Activated CD4-positive, CD25-positive, alpha-beta regulatory T cell treated with anti-CD3 and anti-CD28 coated beads, Interleukin-2, amount 50 U/mL, for 24 hours (primary cell): ENCODE data around the gene SHB.

Experiments
- ATAC-seq, 2 donors: fragments of 150-1000 bp; cut with Tn5 transposase; one replicate each; pipeline ENCODE4 v1.10.0; 2021; ENCODE audit warnings: mild to moderate bottlenecking in 1 of 2, moderate library complexity in 1 of 2

SHB gene

DNA sequence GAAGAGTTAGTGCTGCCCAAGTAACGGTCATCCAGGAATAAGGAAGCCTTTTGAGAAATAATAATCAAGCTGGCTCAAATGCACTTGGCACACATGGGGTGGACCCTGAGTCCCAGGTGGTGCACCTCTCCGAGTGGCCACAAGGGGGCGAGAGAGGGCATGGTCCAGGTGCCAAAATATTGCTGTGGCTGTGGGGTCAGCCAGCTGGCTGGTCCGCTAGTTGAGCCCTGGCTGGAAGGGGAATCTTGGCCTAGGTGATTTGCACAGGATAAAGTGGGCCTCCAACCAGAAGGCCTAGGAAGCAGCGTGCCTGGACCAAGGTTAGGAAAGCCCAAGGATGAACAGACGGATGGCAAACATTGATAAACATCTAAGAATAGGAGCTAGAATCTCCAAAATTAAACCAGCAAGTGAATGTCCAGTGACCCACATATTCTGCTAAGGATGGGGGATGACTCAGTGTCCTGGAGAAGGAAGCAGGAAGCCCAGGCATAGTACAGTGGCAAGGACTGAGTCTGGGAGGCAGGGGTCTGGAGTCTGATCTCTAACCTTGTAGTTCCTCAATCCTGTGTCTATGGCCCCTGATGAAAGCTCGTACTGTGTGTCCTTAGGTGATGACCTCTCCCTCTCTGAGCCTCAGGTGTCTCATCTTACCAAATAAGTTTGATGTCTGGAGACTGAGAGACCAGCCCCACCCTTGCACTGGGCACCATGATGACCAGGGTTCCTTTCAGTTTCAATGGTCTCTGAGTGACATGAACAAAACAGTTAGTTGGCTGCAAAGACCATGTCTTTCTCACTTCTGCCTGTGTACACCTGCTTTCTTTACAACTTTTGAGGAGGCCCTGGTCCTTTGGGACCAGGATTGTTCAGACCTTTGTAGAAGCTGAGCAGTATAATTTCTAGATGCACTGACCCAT lies 19.2 kb upstream of the SHB start:
- ATAC-seq: no peak

DNA sequence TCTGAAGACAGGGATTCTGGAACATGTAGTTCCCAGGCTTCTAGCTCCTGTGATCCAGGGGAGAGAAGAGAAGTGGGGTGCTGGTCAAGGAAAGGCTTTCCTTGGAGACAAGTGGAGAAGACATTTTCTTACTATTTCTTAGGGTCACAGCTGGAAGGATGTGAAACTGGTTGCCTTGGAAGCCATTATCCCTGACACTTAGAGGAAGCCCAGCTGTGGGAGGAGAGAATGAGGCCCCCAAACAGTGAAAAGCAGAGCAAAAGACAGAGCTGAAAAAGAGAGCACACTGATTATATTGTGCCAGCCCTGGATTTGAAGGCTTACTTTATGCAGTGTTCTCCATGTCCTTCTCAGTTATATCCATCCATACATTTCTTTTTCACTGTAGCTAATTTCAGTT lies 17.5 kb upstream of the SHB start:
- ATAC-seq: no peak

DNA sequence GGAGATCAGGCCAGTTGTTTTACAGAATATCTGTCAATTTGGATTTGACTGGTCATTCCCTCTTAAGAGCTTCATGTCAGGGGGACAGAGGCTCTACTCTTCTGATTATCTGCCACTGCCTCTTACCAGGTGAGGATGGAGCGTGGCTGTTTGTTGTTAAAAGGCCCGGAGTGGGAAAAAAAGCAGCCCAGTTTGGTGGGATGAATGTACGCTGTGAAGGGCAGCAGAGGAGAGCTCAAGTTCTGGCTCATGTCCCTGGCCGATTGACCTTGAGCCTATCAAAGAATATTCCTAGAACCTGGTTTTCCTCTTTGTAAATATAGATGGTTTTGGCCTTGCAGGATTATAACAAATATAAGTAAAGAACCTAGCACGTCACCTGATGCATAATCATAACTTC lies 16.3 kb upstream of the SHB start:
- ATAC-seq: no peak

DNA sequence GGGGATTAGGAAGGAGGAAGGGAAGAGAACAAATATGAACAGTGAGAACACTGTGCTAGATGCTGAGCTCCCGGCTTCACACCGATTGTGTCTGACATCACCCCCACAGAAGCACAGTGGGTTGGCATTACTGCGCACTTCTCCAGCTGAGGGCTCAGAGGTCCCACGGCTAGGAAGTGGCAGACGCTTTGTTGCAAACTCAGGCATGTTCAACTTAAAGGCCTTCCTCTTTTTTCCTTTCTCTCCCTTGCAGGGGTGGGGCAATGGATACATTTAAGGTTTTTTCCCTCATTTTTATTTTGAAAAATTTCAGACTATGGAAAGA lies 15.5 kb upstream of the SHB start:
- no peak for ATAC-seq

- ATAC-seq: no peak
Observed at GRCh38 chr9:38083858-38084555, 15.0 kb upstream of the SHB start.

DNA sequence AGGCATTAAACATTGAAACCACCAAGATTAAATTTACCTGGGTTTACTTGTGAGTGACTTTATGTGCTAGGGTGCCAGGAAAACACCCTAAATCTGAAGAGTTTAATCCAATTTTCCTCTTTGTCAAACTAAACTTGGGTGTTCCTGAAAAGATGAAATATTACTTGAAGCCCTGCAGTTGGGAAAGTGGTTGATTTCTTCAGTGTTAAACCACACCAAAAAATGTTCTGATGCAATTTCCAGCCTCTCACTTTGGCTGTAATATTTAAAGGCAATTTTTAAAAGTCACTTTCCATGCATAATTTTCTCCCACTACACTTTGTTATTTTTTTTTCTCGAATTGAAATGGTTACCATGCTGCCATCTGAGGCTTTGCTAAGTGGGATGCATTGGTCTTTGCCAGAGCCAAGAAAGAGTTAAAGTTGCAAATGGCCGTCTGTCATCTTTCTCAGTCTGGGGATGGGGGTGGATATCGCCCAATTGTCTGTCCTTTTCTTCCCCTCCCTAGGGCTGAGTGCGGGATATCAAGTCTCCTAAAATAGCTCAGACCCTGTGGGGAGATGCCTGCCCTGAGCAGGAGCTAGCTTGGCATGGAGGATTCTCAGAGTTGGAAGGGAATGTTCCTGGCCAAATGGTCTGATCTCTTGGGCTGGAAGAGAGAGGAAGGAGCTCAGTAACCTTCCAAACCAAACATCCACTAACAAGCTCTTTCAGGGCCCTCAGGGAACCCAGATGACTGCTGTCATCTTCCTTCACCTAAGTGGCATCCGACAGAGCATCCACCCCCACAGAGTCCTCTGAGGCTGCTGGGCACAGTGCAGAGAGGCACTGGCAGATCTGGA lies 13.6 kb upstream of the SHB start:
- ATAC-seq: no peak

DNA sequence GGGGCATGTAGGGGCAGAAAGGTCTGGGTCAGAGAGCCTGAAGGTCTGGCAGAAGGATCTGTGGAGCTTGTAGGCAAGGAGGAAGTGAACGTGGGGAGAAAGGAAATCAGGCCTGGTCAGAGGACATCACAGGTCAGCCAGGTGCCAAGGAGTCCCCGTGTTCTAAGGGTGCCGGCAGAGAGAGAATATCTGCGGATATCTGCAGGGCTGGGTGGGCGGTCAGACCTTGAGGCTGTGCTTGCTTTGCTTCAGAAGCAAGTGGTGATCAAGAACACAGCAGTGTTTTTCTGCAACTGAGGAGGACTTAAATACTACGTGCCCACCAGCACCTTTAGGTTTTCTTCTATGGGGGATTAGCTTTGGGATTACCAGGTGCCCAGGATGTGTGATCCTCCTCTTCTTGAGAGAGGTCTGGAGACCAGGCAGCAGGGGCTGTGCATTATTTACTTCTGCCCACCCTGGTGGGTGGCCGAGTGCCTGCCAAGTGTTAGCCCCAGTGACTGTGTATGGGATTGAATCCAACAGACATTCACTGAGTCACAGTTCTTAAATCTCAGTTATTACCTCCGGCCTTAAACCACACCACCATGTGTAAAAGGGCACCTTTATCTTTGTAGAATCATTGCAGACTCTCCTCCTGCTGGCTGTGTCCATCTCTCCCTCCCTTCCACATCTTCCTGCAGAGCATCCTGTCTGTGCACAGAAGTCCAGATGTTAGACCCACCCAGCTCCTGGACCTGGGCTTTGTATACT lies 12.5 kb upstream of the SHB start:
- no peak for ATAC-seq

GRCh38 chr9:38079461-38080031 lies 10.5 kb upstream of the SHB start:
- no peak for ATAC-seq

- ATAC-seq: no peak
Observed at GRCh38 chr9:38075272-38075671, 6.2 kb upstream of the SHB start.

DNA sequence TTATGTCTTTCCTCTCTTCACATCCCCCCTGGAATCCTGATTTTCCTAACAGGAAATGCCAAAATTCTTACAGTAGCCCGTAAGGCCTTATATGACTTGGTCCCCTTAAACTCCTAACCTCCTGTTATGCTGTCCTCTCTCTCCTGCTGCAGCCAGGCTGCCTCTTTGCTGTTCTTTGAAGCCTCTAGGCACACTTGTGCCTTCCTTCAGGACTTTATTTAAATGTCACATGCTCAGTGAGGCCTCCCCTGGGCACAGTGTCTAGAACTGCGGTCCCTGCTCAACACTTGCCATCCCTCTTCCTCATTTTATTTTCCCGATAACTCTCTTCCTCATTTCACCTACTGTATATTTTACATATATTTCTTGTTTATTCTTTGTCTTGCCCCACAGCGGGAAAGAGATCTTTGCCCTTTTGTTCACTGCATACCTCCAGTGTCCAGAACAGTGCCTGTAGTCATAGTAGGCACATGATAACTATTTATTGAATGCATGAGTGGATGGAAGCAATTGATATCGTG lies 5.5 kb upstream of the SHB start:
- no peak for ATAC-seq

GRCh38 chr9:38073882-38074281 lies 4.9 kb upstream of the SHB start:
- ATAC-seq: no peak

GRCh38 chr9:38071470-38072134 lies 2.6 kb upstream of the SHB start:
- ATAC-seq: no peak

GRCh38 chr9:38067859-38068681 lies 957 bp downstream of the SHB start:
- ATAC-seq: no peak

GRCh38 chr9:38066914-38067858 lies 1.8 kb downstream of the SHB start:
- ATAC-seq: no peak

GRCh38 chr9:38066197-38066913 lies 2.7 kb downstream of the SHB start:
- no peak for ATAC-seq

- ATAC-seq: no peak
Observed at GRCh38 chr9:38065369-38066075, 3.5 kb downstream of the SHB start.

DNA sequence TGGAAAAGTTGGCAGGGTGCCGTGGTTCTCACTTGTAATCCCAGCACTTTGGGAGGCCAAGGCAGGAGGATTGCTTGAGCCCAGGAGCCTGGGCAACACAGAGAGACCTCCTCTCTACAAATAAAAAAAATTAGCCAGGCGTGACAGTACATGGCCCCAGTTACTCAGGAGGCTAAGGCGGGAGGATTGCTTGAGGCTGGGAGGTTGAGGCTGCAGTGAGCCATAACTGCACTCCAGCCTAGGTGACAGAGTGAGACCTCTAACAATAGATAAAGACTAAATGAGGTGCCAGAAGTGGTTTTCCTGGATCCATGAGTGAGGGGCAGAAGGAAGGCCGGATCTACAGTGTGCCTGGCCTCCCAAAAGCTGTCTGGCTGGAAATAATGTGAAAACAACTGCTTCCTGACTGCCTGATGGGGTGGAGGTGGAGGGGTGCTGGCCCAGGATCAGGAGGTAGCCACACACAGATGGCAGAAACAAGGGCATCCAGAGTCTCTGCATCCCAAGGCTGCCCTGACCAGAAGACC lies 4.1 kb downstream of the SHB start:
- ATAC-seq: no peak

DNA sequence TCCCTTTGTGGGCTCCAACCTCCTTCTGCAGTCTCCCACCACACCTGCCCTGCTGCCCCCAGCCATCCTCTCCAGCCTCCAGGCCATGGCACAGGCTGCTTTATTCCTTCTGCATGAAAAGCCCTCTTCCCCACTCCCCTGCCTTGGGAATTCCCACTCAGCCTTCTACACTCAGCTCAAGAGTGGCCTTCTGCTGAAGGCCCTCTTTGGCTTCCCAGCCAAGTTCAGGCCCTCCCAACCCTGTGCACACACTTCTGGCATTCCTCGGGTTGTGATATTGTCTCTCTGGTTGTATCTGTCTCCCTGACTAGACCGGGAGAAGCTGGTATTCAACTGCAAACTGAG lies 5.7 kb downstream of the SHB start:
- ATAC-seq: no peak
